ENCODE measurements around the gene ATCAY. TPM values are rescaled to one million over a fixed set of nuclear protein-coding genes. Genes with fewer than 3 reads are reported as not detected.

Gene ATCAY
- total RNA-seq, 2 experiments from 2014 or later = not detected

DNA sequence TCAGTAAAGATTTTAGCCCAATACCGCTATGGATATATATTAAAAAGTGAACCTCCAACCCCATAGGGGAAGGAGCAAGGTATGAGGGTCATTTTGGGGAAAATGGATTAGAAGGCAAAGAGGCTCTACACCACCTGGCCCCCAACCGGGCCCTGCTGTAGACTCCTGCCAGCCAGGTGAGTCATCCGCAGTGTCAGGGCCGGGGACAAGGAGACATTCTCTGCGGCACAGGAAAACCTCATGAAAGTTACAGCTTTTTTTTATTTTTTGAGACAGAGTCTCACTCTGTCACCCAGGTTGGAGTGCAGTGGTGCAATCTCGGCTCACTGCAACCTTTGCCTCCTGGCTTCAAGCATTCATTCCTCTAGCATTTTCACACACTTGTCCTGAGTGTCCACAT, 43.6 kb upstream of the ATCAY start:
- DNase-seq (peak in 4 of 14 experiments; percentile 11 to 59 (median 26)), ATAC-seq (ENCODE audit: poor library complexity) (peak; percentile 48)
- H3K27ac Mint-ChIP-seq = no peak overlapping the region
- TF ChIP-seq, protein P1, sequence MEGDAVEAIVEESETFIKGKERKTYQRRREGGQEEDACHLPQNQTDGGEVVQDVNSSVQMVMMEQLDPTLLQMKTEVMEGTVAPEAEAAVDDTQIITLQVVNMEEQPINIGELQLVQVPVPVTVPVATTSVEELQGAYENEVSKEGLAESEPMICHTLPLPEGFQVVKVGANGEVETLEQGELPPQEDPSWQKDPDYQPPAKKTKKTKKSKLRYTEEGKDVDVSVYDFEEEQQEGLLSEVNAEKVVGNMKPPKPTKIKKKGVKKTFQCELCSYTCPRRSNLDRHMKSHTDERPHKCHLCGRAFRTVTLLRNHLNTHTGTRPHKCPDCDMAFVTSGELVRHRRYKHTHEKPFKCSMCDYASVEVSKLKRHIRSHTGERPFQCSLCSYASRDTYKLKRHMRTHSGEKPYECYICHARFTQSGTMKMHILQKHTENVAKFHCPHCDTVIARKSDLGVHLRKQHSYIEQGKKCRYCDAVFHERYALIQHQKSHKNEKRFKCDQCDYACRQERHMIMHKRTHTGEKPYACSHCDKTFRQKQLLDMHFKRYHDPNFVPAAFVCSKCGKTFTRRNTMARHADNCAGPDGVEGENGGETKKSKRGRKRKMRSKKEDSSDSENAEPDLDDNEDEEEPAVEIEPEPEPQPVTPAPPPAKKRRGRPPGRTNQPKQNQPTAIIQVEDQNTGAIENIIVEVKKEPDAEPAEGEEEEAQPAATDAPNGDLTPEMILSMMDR (IDR thresholded peaks at IDR 0.05) = no peak
- H3K27ac ChIP-seq (ENCODE audit: low read depth in 1 of 2, low read length in 2 of 2) = no peak overlapping the region
- peaks cover 5% of the 10 kb centered on the region for H3K4me1 ChIP-seq (ENCODE audit: insufficient read depth, low read length)
- no peaks in the 10 kb centered on the region for H3K36me3 ChIP-seq (ENCODE audit: insufficient read depth, low read length)
- H3K36me3 Mint-ChIP-seq (ENCODE audit: low read depth) = no peaks in the 10 kb centered on the region
- CTCF ChIA-PET = no interaction called here
- no peaks in the 10 kb centered on the region for H3K9me3 ChIP-seq (ENCODE audit: control insufficient read depth in 1 of 2, insufficient read depth in 1 of 2, low read length in 2 of 2)
- H3K4me3 ChIP-seq (ENCODE audit: low read length) = no peak overlapping the region
- no peak overlapping the region for H3K4me3 Mint-ChIP-seq
- no peaks in the 10 kb centered on the region for H3K27me3 ChIP-seq (ENCODE audit: control insufficient read depth in 1 of 2, insufficient read depth in 2 of 2, low read length in 2 of 2)
- intact Hi-C loops (cut with DNase I, micrococcal nuclease) = no loop called here
- POLR2A ChIA-PET = no interaction called here
- H3K27me3 Mint-ChIP-seq = no peaks in the 10 kb centered on the region
- no peaks in the 10 kb centered on the region for H3K9me3 Mint-ChIP-seq
- no peaks in the 10 kb centered on the region for H3K4me1 Mint-ChIP-seq (ENCODE audit: low read depth)

DNA sequence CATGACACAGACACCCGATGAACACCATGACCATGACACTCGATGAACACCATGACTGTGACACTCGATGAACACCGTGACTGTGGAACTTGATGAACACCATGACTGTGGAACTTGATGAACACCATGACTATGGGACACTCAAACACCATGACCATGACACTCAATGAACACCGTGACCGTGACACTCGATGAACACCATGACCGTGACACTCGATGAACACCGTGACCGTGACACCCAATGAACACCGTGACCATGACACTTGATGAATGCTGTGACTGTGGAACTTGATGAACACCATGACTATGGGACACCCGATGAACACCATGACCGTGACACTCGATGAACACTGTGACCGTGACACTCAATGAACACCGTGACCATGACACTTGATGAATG, 43.2 kb upstream of the ATCAY start:
- no peaks in the 10 kb centered on the region for H3K36me3 Mint-ChIP-seq (ENCODE audit: low read depth)
- Histone ChIP-seq H3K4me1 (ENCODE audit: insufficient read depth, low read length) (peaks cover 5% of the 10 kb centered on the region), H3K4me3 (ENCODE audit: low read length) (no peak overlapping the region), H3K27ac (ENCODE audit: low read depth in 1 of 2, low read length in 2 of 2) (no peak overlapping the region), H3K36me3 (ENCODE audit: insufficient read depth, low read length) (no peaks in the 10 kb centered on the region), H3K27me3 (ENCODE audit: control insufficient read depth in 1 of 2, insufficient read depth in 2 of 2, low read length in 2 of 2) (no peaks in the 10 kb centered on the region), H3K9me3 (ENCODE audit: control insufficient read depth in 1 of 2, insufficient read depth in 1 of 2, low read length in 2 of 2) (no peaks in the 10 kb centered on the region)
- no peak overlapping the region for H3K27ac Mint-ChIP-seq
- no peaks in the 10 kb centered on the region for H3K27me3 Mint-ChIP-seq
- CTCF ChIA-PET = no interaction called here
- TF ChIP-seq, protein P1 (IDR thresholded peaks at IDR 0.05) = no peak
- no peaks in the 10 kb centered on the region for H3K9me3 Mint-ChIP-seq
- intact Hi-C loops (cut with DNase I, micrococcal nuclease) = no loop called here
- no peak overlapping the region for H3K4me3 Mint-ChIP-seq
- POLR2A ChIA-PET = no interaction called here
- no peaks in the 10 kb centered on the region for H3K4me1 Mint-ChIP-seq (ENCODE audit: low read depth)
- DNase-seq = no peak
- no peak for ATAC-seq (ENCODE audit: poor library complexity)

DNA sequence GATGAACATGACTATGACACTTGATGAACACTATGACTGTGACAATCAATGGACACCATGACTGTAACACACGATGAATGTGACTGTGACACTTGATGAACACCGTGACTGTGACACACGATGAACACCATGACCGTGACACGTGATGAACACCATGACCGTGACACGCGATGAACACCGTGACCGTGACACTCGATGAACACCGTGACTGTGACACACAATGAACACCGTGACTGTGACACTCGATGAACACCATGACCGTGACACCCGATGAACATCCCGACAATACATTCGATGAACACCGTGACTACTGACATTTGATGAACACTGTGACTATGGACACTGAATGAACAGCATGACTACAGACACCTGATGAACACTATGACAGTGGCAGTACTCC, 42.6 kb upstream of the ATCAY start:
- H3K27ac ChIP-seq (ENCODE audit: low read depth in 1 of 2, low read length in 2 of 2) = no peak overlapping the region
- H3K27me3 ChIP-seq (ENCODE audit: control insufficient read depth in 1 of 2, insufficient read depth in 2 of 2, low read length in 2 of 2) = no peaks in the 10 kb centered on the region
- peaks cover 5% of the 10 kb centered on the region for H3K4me1 ChIP-seq (ENCODE audit: insufficient read depth, low read length)
- no peak overlapping the region for H3K4me3 ChIP-seq (ENCODE audit: low read length)
- ChIA-PET CTCF (no interaction called here), POLR2A (no interaction called here)
- Mint-ChIP-seq H3K36me3 (ENCODE audit: low read depth) (no peaks in the 10 kb centered on the region), H3K4me1 (ENCODE audit: low read depth) (no peaks in the 10 kb centered on the region), H3K9me3 (no peaks in the 10 kb centered on the region), H3K27ac (no peak overlapping the region), H3K27me3 (no peaks in the 10 kb centered on the region), H3K4me3 (no peak overlapping the region)
- intact Hi-C loops (cut with DNase I, micrococcal nuclease) = no loop called here
- ATAC-seq (ENCODE audit: poor library complexity) = no peak
- DNase-seq = no peak
- no peaks in the 10 kb centered on the region for H3K9me3 ChIP-seq (ENCODE audit: control insufficient read depth in 1 of 2, insufficient read depth in 1 of 2, low read length in 2 of 2)
- H3K36me3 ChIP-seq (ENCODE audit: insufficient read depth, low read length) = no peaks in the 10 kb centered on the region
- TF ChIP-seq, protein P1 (IDR thresholded peaks at IDR 0.05) = no peak
